ENCODE results near the gene DHDH.

The DHDH gene

DNA sequence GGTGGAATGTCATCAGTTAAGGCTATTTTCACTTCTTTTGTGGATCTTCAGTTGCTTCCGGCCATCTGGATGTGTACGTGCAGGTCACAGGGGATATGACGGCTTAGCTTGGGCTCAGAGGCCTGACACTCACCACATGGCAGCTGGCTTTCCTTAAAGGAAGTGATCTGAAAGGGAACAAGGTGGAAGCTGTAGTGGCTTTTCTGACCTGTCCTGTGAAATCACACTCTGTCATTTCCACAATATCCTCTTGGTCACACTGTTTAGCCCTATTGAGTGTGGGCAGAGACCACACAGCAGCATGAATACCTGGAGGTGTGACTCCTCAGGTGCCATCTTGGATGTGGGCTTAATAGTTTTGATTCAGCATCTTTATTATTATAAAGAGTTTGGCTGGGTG is 16.7 kb downstream of the DHDH start:
- DNase-seq (ENCODE audit: low read depth in 2 of 2), result no peak

- no peak for DNase-seq (ENCODE audit: low read depth in 2 of 2)
Observed at GRCh38 chr19:48950830-48951519, 17.5 kb downstream of the DHDH start.

- DNase-seq (ENCODE audit: low read depth in 2 of 2), result no peak
Observed at GRCh38 chr19:48953141-48953540, 19.6 kb downstream of the DHDH start.

DNA sequence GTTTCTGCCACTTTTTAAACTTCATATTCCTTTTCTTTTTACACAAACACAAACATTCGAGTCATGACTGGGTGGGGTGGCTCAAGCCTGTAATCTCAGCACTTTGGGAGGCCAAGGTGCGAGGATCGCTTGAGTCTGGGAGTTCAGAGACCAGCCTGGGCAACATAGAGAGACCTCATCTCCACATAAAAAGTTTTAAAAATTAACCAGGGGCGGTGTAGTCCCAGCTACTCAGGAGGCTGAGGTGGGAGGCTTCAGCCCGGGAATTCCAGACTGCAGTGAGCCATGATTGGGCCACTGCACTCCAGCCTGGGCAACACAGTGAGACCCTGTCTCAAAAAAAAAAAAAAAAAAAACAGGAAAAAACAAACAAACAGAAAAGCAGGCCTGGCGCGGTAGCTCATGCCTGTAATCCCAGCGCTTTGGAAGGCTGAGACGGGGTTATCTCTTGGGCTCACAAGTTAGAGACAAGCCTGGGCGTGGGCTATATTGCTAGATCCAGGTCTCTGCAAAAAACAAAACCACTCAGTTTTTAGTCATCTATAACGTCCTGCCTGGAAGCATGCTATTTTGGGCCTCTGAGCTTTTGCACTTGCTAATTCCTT is 20.6 kb downstream of the DHDH start:
- DNase-seq (ENCODE audit: low read depth in 2 of 2), result no peak

- DNase-seq (ENCODE audit: low read depth in 2 of 2), result peak; percentile 55 to 82
Observed at GRCh38 chr19:48954595-48955307, 21.3 kb downstream of the DHDH start, which contains the start of gene BAX. BAX (plus strand) TSS chr19:48954875; CDS start chr19:48954929, 54 bp downstream.

GRCh38 chr19:48955308-48955958 is 21.9 kb downstream of the DHDH start:
- DNase-seq (ENCODE audit: low read depth in 2 of 2), result no peak

DNA sequence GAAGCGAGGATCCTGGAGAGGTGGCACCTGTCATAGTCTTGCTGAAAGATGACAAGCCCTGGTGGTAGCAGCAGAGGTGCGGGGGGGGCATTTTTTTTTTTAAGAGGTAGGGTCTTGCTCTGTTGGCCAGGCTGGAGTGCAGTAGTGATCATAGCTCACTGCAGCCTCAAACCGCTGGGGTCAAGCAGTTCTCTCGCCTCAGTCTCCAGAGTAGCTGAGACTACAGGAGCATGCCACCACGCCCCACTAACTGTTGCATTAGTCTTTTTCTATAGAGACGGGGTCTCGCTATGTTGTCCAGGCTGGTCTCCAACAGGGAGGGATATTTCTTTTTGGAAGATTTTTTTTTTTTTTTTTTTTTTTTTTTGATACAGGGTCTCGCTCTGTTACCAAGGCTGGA is 24.5 kb downstream of the DHDH start:
- DNase-seq (ENCODE audit: low read depth in 2 of 2), result no peak

- no peak for DNase-seq (ENCODE audit: low read depth in 2 of 2)
Observed at GRCh38 chr19:48959341-48960239, 26.1 kb downstream of the DHDH start.

- no peak for DNase-seq (ENCODE audit: low read depth in 2 of 2)
Observed at GRCh38 chr19:48961051-48961649, 27.7 kb downstream of the DHDH start.

DNA sequence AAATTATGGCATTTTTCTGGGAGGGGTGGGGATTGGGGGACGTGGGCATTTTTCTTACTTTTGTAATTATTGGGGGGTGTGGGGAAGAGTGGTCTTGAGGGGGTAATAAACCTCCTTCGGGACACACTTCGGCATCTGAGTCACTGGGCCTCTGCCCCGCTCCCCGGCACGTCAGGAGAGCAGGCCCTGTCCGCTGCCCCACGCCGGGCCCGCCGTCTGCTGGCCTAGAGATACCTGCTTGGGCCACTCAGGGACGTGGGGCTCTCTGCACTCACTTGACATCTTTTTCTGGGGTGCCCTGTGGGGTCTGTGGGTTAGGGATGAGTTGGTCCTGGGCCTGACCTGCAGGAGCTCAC is 28.2 kb downstream of the DHDH start:
- DNase-seq (ENCODE audit: low read depth in 2 of 2), result no peak

GRCh38 chr19:48962029-48962848 is 28.7 kb downstream of the DHDH start:
- no peak for DNase-seq (ENCODE audit: low read depth in 2 of 2)

DNA sequence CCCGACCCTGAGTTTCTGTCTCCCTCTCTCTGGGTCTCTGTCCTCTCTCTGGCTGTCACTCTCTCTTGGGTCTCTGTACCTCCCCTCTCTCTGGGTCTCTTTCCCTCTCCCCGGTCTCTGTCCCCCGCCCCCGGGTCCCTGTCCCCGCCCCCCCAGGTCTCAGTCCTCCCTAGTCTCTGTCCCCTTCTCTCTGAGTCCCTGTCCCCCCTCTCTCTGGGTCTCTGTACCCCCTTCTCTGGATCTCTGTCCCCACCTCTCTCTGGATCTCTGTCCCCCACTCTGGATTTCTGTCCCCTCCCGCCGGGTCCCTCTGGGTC is 29.3 kb downstream of the DHDH start:
- DNase-seq (ENCODE audit: low read depth in 2 of 2), result no peak

- DNase-seq (ENCODE audit: low read depth in 2 of 2), result peak in 1 of 2 donors; percentile 48
Observed at GRCh38 chr19:48963371-48964204, 30.1 kb downstream of the DHDH start.

DNA sequence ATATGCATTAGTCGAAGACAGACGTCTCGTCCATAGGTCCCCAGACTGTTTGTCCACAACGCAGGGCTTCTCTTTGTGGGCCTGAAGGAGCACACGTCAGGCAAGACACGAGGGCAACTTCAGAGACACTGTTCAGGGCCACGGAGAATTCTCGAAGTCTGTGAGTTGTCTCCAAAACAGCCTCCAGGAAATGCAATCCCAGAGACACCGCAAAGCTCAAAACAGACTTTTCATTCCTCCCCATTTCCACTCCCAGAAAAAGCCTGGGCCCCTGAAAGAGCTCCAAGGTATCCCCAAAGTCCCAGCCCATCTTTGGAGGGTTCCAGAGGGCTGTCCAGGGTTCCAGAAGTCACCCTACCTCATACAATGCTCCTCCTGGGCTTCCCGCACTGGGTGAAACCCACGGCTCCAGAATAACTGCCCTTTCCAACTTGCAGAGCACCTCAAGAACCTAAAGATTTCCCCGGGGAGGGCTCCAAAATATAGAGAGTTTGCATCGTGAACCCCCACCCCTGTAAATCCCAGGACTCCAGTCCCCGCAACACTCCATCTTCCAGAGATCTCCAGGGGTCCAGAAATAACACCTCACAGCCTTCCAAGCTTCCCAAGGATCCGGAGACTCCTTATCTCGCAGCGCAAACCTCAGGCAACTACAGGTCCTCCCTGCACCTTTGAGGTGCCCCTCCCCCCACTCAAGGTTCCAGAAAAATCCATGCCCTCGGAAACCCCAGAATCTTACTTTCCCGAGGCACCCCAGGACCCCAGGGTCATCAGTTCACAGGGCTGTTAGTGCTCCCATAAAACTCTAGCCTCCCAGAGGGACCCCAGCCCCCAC is 30.9 kb downstream of the DHDH start:
- no peak for DNase-seq (ENCODE audit: low read depth in 2 of 2)

- DNase-seq (ENCODE audit: low read depth in 2 of 2), result peak; percentile 74 to 77
Observed at GRCh38 chr19:48965040-48965805, 31.7 kb downstream of the DHDH start, which contains the start of gene FTL. FTL (plus strand) TSS chr19:48965309; CDS start chr19:48965508, 199 bp downstream.

DNA sequence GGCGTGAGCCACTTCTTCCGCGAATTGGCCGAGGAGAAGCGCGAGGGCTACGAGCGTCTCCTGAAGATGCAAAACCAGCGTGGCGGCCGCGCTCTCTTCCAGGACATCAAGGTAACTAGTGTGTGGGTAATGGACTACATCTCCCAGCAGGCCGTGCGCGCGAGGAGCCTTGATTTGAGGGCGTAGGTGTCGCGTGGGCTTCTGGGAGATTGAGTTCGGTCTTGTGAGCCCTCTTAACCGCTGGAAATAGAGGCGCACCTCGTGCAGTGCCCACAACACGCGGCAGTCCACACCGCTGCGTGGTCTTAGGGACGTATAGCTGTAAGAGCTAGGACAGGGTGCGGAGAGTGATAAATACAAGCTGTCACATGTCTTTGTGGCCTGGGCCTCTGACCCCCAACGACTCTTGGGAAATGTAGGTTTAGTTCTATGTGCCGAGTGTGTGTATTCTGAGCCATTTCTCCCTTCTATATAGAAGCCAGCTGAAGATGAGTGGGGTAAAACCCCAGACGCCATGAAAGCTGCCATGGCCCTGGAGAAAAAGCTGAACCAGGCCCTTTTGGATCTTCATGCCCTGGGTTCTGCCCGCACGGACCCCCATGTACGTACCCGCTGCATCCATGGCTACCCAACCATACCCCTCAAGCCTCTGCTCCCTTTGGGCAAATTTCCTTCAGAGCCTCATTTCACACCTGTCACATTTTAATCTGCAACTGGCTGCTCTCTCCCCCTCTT is 32.5 kb downstream of the DHDH start:
- DNase-seq (ENCODE audit: low read depth in 2 of 2), result peak; percentile 68 to 76

Measured in stimulated activated CD4-positive, alpha-beta T cell treated with anti-CD3 and anti-CD28 coated beads, Interleukin-1b, Interleukin-23, amount 100 ng/mL, for 1 hour (primary cell).